ENCODE data around the gene GNB4.

GNB4 gene

DNA sequence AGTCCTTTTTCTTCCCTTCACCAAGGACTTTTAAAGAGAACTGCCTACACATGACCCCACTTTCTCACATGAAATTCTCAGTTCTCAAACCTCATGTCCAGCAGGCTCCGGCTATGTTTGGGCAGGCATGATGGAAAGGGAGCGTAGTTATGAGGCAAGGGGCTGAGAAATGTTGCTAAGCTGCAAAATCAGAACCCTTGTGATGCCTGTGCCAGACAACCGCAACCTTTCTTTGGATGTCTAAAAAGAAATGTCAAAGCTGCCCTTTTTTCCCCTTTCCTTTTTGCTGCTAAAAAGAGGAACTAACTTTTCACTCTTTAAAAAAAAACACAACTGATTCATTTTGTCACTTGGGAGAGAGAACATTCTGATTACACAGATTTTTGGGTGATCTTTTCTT is 19.2 kb downstream of the GNB4 start:
- ChIA-PET CTCF (interaction anchor here (1.3 kb wide), 1 partner anchor 15 kb away, joined by 3 read pairs; no protein-coding TSS in a partner anchor), POLR2A (no interaction called here)

DNA sequence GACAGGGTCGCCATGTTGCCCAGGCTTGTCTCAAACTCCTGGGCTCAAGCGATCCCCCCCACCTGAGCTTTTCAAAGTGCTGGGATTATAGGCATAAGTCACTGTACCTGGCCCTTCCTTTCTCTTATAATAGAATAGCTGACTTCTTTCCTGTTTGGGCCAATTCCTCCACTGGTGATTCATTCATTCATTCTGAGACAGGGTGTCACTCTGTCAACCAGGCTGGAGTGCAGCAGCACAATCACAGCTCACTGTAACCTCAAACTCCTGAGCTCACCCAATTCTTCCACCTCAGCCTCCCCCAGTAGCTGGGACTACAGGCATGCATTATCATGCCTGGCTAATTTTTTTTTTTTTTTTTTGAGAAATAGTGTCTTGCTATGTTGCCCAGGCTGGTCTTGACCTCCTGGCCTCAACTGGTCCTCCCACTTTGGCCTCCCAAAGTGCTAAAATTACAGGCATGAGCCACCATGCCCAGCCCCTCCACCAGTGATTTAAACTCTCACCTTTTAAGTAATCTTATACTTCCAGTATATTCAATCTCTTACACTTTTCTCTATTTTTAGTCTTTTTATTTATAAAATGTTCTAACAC is 20.9 kb downstream of the GNB4 start:
- ChIA-PET POLR2A (no interaction called here), CTCF (interaction anchor here (1.1 to 1.7 kb wide), 2 partner anchors 13 to 128 kb away, joined by 3 to 4 read pairs; no protein-coding TSS in a partner anchor)
- no peak for DNase-seq (ENCODE audit: extremely low spot score)
- TF ChIP-seq, protein P1, sequence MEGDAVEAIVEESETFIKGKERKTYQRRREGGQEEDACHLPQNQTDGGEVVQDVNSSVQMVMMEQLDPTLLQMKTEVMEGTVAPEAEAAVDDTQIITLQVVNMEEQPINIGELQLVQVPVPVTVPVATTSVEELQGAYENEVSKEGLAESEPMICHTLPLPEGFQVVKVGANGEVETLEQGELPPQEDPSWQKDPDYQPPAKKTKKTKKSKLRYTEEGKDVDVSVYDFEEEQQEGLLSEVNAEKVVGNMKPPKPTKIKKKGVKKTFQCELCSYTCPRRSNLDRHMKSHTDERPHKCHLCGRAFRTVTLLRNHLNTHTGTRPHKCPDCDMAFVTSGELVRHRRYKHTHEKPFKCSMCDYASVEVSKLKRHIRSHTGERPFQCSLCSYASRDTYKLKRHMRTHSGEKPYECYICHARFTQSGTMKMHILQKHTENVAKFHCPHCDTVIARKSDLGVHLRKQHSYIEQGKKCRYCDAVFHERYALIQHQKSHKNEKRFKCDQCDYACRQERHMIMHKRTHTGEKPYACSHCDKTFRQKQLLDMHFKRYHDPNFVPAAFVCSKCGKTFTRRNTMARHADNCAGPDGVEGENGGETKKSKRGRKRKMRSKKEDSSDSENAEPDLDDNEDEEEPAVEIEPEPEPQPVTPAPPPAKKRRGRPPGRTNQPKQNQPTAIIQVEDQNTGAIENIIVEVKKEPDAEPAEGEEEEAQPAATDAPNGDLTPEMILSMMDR (IDR thresholded peaks at IDR 0.05; ENCODE audit: control extremely low read depth, extremely low read depth, low read depth, missing control alignments): no peak

More for the DNA sequence above, 19.2 kb downstream of the GNB4 start:
- no peak for DNase-seq (ENCODE audit: extremely low spot score)
- TF ChIP-seq, protein P1 (IDR thresholded peaks at IDR 0.05; ENCODE audit: control extremely low read depth, extremely low read depth, low read depth, missing control alignments): no peak

DNA sequence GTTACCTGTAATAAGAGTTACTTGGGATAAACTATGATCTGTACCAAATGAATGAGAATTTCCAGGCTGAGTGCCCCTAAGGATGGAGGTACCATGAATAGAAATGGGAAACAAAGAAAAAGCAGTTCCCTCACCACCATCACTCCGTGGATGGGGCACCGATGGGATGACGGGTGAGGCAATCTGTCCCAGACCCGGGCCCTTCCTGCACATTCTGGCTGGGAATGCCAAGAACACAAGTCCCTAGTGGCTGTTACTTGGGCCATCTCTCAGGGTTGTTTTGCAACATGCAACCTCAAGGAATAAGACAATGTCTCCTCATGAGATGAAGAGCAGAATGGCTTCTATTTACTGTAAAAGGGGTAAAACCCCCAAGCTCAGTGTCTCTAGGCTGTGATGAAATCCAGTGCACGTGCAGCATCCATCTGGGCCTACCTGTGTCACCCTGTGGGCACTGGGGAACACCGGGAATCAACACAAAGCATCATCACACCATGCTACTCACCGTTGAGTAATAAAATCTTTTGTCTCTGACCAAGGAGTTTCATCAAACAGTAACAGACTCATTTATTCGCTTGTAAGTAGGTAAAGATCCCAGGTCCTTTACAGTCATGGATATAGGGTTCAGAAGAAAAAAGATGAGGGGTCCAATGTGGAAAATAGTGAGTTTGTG is 22.3 kb downstream of the GNB4 start:
- TF ChIP-seq, protein P1 (IDR thresholded peaks at IDR 0.05; ENCODE audit: control extremely low read depth, extremely low read depth, low read depth, missing control alignments): no peak
- ChIA-PET CTCF (no interaction called here), POLR2A (no interaction called here)
- DNase-seq (ENCODE audit: extremely low spot score): no peak

DNA sequence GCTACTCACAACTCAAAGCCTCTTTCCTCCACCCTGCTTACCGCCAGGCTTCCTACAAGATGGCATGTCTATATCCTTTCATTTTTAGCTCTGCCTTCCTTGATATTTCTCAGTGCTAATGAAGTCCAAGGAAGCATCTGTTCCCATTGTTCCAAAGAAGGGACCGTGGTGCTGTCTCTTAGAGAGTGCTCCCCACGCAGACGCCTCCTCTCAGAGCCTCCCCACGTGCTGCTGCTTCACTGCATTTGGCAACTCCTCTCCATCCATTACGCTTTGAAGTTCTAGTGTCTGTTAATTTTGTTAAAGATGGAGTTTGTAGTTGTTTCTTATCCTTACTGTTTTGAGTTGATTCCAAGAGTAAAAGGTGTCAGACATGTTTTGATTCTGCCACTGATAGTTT is 26.2 kb downstream of the GNB4 start:
- ChIA-PET POLR2A (no interaction called here), CTCF (interaction anchor here (1.0 kb wide), 1 partner anchor 10 kb away, joined by 3 read pairs; no protein-coding TSS in a partner anchor)
- TF ChIP-seq, protein P1 (IDR thresholded peaks at IDR 0.05; ENCODE audit: control extremely low read depth, extremely low read depth, low read depth, missing control alignments): no peak
- DNase-seq (ENCODE audit: extremely low spot score): no peak

DNA sequence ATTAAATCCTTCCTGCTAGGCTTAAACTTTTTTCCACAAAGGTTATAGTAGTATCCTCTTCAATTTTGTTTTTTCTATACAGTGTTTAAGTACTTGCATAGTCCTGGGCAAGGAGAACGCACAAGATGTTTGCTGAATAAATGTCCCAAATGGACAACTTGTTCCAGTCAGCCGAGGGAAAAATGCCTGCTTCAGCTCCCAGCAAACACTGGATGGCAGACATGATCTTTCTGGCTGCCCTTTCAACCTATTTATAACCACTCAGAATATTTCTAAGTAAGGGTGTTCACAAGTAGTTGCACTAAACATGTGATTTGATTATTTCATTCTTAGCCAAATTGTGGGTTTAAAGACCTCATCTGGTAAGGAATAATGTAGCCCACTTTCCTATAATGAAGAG is 29.8 kb downstream of the GNB4 start:
- CTCF ChIA-PET: no interaction called here
- TF ChIP-seq, protein P1 (IDR thresholded peaks at IDR 0.05; ENCODE audit: control extremely low read depth, extremely low read depth, low read depth, missing control alignments): peak; percentile 32
- DNase-seq (ENCODE audit: extremely low spot score): no peak
- POLR2A ChIA-PET: no interaction called here

DNA sequence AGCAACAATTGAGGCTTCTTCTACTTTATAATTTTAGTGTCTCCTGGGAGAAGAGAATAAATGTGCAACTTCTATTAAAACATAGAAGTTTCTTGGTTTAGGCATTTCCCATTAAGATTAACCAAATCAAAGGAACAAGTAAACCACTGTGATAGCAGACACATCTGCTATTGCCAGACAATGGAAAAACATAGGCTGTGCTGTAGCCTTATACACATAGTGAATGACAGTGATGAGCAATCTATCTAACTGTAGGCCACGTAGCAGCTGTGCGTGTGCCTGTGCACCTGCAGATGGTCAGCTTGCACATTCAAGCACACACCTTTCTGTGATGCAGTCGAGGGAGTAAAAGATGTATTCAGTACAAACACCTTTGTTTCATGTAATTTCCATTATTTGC is 32.7 kb downstream of the GNB4 start:
- POLR2A ChIA-PET: no interaction called here
- TF ChIP-seq, protein P1 (IDR thresholded peaks at IDR 0.05; ENCODE audit: control extremely low read depth, extremely low read depth, low read depth, missing control alignments): no peak
- CTCF ChIA-PET: no interaction called here
- no peak for DNase-seq (ENCODE audit: extremely low spot score)

Measured in GM10248 (cell line).